Upper lobe of left lung (tissue), 4 donors: ENCODE results near the gene GLIPR1.

Experiments
- CTCF ChIP-seq, 6 experiments: fragments of 450-650 bp in 4 of 6; fragments of 200-600 bp in 2 of 6; sonication (generic) in 2 of 6; IDR thresholded peaks; one replicate each; pipeline ENCODE4 v1.5.1; 2016 to 2019; ENCODE audit warnings: antibody characterized with exemption in 6 of 6
- POLR2A ChIP-seq, 4 donors: fragments of 450-650 bp; IDR thresholded peaks; one replicate each; pipeline ENCODE4 v1.5.1; 2016 to 2017; ENCODE audit warnings: antibody characterized with exemption in 4 of 4, mild to moderate bottlenecking in 2 of 4
- POLR2AphosphoS5 ChIP-seq, 2 donors: sonication (generic); formaldehyde crosslinking; IDR thresholded peaks; one replicate each; pipeline ENCODE4 v1.5.1; 2017; ENCODE audit warnings: antibody characterized with exemption in 2 of 2

- TF ChIP-seq CTCF (IDR thresholded peaks at IDR 0.05), result no peak
- no peak for TF ChIP-seq POLR2AphosphoS5 (IDR thresholded peaks at IDR 0.05)
- TF ChIP-seq POLR2A (IDR thresholded peaks at IDR 0.05), result no peak
Observed at GRCh38 chr12:75460204-75460603, 20.4 kb upstream of the GLIPR1 start.
